ENCODE measurements around the gene TAC4.
A peak's percentile ranks its signal among the peaks of the same experiment; 100 is the strongest.

TAC4 gene

GRCh38 chr17:49825645-49826044 lies 22.2 kb downstream of the TAC4 start:
- no peak overlapping the region for H3K4me2 ChIP-seq (ENCODE audit: low read length)
- peaks cover 6% of the 10 kb centered on the region for H3K79me2 ChIP-seq
- H2AFZ ChIP-seq = no peak overlapping the region
- TF ChIP-seq, protein P1, sequence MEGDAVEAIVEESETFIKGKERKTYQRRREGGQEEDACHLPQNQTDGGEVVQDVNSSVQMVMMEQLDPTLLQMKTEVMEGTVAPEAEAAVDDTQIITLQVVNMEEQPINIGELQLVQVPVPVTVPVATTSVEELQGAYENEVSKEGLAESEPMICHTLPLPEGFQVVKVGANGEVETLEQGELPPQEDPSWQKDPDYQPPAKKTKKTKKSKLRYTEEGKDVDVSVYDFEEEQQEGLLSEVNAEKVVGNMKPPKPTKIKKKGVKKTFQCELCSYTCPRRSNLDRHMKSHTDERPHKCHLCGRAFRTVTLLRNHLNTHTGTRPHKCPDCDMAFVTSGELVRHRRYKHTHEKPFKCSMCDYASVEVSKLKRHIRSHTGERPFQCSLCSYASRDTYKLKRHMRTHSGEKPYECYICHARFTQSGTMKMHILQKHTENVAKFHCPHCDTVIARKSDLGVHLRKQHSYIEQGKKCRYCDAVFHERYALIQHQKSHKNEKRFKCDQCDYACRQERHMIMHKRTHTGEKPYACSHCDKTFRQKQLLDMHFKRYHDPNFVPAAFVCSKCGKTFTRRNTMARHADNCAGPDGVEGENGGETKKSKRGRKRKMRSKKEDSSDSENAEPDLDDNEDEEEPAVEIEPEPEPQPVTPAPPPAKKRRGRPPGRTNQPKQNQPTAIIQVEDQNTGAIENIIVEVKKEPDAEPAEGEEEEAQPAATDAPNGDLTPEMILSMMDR (IDR thresholded peaks at IDR 0.05) = no peak
- no peak overlapping the region for H3K9ac ChIP-seq
- H3K27me3 ChIP-seq (ENCODE audit: control insufficient read depth, insufficient read depth, low read length) = no peaks in the 10 kb centered on the region
- no peak overlapping the region for H3K4me3 ChIP-seq (ENCODE audit: low read depth, low read length)
- no peaks in the 10 kb centered on the region for H3K36me3 ChIP-seq (ENCODE audit: control insufficient read depth, insufficient read depth, low read length)
- H3K9me3 ChIP-seq (ENCODE audit: control insufficient read depth, low read length) = no peaks in the 10 kb centered on the region
- peaks cover 42% of the 10 kb centered on the region for H3K4me1 ChIP-seq
- H3K27ac ChIP-seq = peak overlapping the region; percentile 34

- TF ChIP-seq, protein P1 (IDR thresholded peaks at IDR 0.05) = no peak
- peaks cover 12% of the 10 kb centered on the region for H3K79me2 ChIP-seq
- H3K4me3 ChIP-seq (ENCODE audit: low read depth, low read length) = no peak overlapping the region
- H3K4me2 ChIP-seq (ENCODE audit: low read length) = no peak overlapping the region
- H3K36me3 ChIP-seq (ENCODE audit: control insufficient read depth, insufficient read depth, low read length) = no peaks in the 10 kb centered on the region
- peaks cover 39% of the 10 kb centered on the region for H3K4me1 ChIP-seq
- H3K9me3 ChIP-seq (ENCODE audit: control insufficient read depth, low read length) = no peaks in the 10 kb centered on the region
- H3K27ac ChIP-seq = no peak overlapping the region
- no peak overlapping the region for H3K9ac ChIP-seq
- H2AFZ ChIP-seq = no peak overlapping the region
- no peaks in the 10 kb centered on the region for H3K27me3 ChIP-seq (ENCODE audit: control insufficient read depth, insufficient read depth, low read length)
These were observed 24.3 kb downstream of the TAC4 start for GRCh38 chr17:49823614-49824013.

GRCh38 chr17:49822829-49823228 lies 25.0 kb downstream of the TAC4 start:
- Histone ChIP-seq H3K4me1 (peaks cover 39% of the 10 kb centered on the region), H3K27ac (no peak overlapping the region), H3K4me3 (ENCODE audit: low read depth, low read length) (no peak overlapping the region), H3K36me3 (ENCODE audit: control insufficient read depth, insufficient read depth, low read length) (no peaks in the 10 kb centered on the region), H3K9me3 (ENCODE audit: control insufficient read depth, low read length) (no peaks in the 10 kb centered on the region), H2AFZ (no peak overlapping the region), H3K27me3 (ENCODE audit: control insufficient read depth, insufficient read depth, low read length) (no peaks in the 10 kb centered on the region), H3K79me2 (peaks cover 20% of the 10 kb centered on the region), H3K9ac (no peak overlapping the region), H3K4me2 (ENCODE audit: low read length) (no peak overlapping the region)
- TF ChIP-seq, protein P1 (IDR thresholded peaks at IDR 0.05) = no peak

DNA sequence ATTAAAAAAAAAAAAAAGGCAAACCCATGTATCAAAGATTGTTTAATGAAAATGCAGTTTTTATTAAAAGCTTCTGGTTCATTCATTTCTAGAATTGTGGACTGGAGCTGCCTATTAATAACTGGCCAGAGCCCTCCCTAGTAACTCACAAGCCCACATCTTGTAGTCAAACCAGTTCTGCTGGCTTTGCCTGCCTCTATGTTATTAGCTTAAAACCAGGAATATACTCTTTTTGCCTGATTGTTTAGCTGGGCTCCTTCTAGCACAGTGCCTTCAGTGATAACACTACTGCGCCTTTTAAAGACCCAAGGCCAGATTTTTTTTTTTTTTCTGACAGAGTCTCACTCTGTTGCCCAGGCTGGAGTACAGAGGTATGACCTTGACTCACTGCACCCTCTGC lies 26.0 kb downstream of the TAC4 start:
- no peaks in the 10 kb centered on the region for H3K36me3 ChIP-seq (ENCODE audit: control insufficient read depth, insufficient read depth, low read length)
- no peak overlapping the region for H2AFZ ChIP-seq
- H3K4me1 ChIP-seq = peaks cover 39% of the 10 kb centered on the region
- H3K4me3 ChIP-seq (ENCODE audit: low read depth, low read length) = no peak overlapping the region
- TF ChIP-seq, protein P1 (IDR thresholded peaks at IDR 0.05) = no peak
- H3K9ac ChIP-seq = no peak overlapping the region
- peaks cover 21% of the 10 kb centered on the region for H3K79me2 ChIP-seq
- H3K9me3 ChIP-seq (ENCODE audit: control insufficient read depth, low read length) = no peaks in the 10 kb centered on the region
- no peak overlapping the region for H3K27ac ChIP-seq
- peak overlapping the region; percentile 4 for H3K4me2 ChIP-seq (ENCODE audit: low read length)
- no peaks in the 10 kb centered on the region for H3K27me3 ChIP-seq (ENCODE audit: control insufficient read depth, insufficient read depth, low read length)

- H3K27ac ChIP-seq = no peak overlapping the region
- no peaks in the 10 kb centered on the region for H3K36me3 ChIP-seq (ENCODE audit: control insufficient read depth, insufficient read depth, low read length)
- no peak overlapping the region for H3K9ac ChIP-seq
- H3K27me3 ChIP-seq (ENCODE audit: control insufficient read depth, insufficient read depth, low read length) = no peaks in the 10 kb centered on the region
- peaks cover 36% of the 10 kb centered on the region for H3K4me1 ChIP-seq
- H2AFZ ChIP-seq = no peak overlapping the region
- no peak overlapping the region for H3K4me2 ChIP-seq (ENCODE audit: low read length)
- H3K4me3 ChIP-seq (ENCODE audit: low read depth, low read length) = no peak overlapping the region
- TF ChIP-seq, protein P1 (IDR thresholded peaks at IDR 0.05) = no peak
- H3K79me2 ChIP-seq = peaks cover 21% of the 10 kb centered on the region
- H3K9me3 ChIP-seq (ENCODE audit: control insufficient read depth, low read length) = no peaks in the 10 kb centered on the region
These were observed 26.4 kb downstream of the TAC4 start for GRCh38 chr17:49821466-49821865.
